ENCODE data around the gene SDS.
A peak's percentile ranks its signal among the peaks of the same experiment; 100 is the strongest.
"Not testable (repeated sequence)": the region's sequence is repeated elsewhere in the genome, so short reads cannot be mapped to it uniquely, and the experiment has no call there.

Gene SDS

GRCh38 chr12:113373969-113374368, 29.7 kb downstream of the SDS start:
- no peak for DNase-seq

- DNase-seq = no peak
Measured at GRCh38 chr12:113373440-113373839, 30.2 kb downstream of the SDS start.

DNA sequence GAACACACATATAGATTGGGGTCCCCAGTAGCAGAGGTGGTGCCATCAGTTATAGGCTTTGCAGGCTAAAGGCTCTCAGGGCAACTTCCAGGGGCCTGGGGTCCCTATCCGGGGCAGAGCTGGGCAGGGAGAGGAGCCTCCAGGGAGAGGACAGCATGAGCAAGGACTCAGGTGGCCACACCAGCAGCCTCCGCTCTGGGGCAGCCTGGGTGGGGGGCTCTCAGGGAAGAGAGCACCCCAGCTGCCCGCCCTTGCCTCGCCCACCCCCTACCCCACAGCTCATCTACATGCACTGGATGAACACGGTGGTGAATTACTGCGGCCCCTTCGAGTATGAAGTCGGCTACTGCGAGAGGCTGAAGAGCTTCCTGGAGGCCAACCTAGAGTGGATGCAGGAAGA, 31.3 kb downstream of the SDS start:
- no peak for DNase-seq

DNA sequence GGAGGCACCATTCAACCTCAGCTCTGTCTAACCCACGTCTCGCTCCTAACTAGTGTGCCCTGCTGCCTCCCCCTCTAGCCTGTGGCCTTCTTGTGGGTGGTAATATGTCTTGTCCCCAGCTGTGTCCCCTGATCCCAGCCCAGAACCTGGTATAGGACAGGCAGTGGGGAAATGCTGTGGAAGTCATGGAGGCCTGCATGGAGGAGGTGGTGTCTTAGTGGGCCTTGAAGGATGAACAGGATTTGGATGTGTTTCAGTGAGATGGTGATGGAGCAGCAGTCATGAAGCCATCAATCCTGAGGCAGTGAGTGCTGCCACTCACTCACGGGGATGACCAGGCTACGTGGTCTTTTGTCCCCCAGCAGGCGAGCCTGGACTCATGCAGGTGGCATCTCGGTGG, 31.9 kb downstream of the SDS start:
- no peak for DNase-seq

- no peak for DNase-seq
Measured at GRCh38 chr12:113370923-113371682, 32.6 kb downstream of the SDS start.

- DNase-seq = no peak
Measured at GRCh38 chr12:113369391-113369985, 34.2 kb downstream of the SDS start.

GRCh38 chr12:113368331-113368730, 35.4 kb downstream of the SDS start:
- DNase-seq = no peak

GRCh38 chr12:113366827-113367226, 36.9 kb downstream of the SDS start:
- DNase-seq = no peak

GRCh38 chr12:113365639-113366395, 37.9 kb downstream of the SDS start:
- no peak for DNase-seq

GRCh38 chr12:113364698-113365097, 39.0 kb downstream of the SDS start:
- no peak for DNase-seq

DNA sequence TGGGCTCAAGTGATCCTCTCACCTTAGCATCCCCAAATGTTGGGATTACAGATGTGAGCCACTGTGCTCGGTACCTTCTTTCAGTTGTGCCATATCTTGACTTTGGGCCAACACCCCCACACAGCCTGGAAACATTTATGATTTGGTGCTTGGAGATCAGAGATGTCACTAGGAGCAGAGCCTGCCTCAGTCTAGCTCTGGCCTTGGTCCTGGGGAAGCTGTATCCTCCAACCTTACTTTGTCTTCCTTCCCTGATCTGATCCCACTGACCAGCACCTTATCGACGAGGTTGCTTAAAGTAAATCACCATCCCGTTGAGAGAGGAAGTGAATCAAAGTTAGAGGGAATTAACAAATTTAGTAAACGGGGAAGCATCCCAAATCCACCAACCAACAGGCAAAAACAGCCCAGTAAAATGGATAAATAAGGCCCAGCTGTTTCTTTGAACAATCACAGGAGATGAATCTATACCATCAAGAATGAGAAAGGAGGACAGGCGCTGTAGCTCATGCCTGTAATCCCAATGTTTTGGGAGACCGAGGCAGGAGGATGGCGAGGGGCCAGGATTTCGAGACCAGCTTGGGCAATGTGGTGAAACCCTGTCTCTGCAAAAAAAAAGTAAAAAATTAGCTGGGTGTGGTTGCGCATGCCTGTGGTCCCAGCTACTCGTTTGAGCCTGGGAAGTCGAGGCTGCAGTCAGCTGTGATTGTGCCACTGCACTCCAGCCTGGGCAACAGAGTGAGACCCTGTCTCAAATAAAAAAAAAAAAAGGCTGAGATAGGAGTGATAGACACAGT, 41.9 kb downstream of the SDS start:
- DNase-seq = no peak

GRCh38 chr12:113359939-113360748, 43.5 kb downstream of the SDS start:
- no peak for DNase-seq

DNA sequence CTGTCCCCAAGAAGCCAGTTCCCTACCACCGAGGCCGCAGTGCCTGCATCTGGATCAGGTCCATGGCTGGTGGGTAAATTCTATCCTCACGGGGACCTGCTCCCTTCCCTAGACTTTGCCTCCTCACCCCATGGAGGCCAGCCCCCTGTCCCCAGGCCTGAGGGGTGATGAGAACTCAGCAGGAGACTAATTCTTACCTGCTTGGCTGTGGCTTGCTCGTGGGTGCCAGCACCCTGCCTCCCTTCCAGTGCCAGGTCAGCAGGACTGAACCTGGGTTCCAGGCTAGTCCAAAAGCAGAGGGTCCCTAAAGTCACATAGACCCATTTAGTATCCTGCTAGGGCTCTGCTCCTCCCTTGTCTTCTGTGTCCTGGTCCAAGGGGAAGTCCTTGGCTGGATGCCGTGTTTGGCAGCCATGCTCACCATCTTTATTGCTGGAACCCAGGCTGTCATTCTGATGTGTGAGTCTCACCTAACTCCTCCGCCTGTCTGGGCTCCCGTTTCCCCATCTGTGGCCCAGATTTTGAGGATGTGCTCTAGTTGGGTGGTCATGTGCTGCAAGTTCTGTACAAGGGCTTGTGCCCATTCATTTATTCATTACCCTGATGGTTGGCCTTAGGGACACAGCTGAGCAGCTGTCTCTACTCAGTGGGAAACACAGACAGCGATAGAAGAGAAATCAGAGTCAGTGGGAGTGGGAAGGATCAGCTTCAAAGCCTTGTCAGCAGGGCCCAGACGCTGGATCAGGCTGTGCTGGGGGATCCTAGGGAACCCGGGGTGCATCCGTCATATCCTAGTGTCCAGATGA, 44.4 kb downstream of the SDS start:
- no peak for DNase-seq

GRCh38 chr12:113358381-113359132, 45.1 kb downstream of the SDS start, which contains the start of gene PLBD2:
Gene PLBD2 (plus strand): TSS chr12:113358587. CDS start chr12:113358601, 14 bp downstream.
- DNase-seq = peak; percentile 95

- DNase-seq = not testable (repeated sequence)
Measured at GRCh38 chr12:113354192-113354591, 49.5 kb downstream of the SDS start.

DNA sequence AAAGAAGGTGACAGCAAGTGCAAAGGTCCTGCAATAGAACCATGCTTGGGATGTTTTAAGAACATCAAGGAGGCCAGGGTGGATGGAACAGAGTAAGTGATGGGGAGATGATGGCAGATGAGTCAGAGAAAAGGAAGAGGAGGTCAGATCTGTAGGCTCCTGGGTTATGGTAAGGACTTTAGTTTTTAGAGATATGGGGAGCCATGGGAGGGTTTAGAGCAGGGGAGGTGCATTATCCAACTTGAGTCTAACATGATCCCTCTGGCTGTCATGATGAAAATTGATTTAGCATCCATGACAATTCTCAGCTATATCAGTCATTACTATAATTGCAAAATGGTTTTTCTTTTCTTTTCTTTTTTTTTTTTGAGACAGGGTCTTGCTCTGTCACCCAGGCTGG, 52.6 kb downstream of the SDS start:
- DNase-seq = no peak

DNA sequence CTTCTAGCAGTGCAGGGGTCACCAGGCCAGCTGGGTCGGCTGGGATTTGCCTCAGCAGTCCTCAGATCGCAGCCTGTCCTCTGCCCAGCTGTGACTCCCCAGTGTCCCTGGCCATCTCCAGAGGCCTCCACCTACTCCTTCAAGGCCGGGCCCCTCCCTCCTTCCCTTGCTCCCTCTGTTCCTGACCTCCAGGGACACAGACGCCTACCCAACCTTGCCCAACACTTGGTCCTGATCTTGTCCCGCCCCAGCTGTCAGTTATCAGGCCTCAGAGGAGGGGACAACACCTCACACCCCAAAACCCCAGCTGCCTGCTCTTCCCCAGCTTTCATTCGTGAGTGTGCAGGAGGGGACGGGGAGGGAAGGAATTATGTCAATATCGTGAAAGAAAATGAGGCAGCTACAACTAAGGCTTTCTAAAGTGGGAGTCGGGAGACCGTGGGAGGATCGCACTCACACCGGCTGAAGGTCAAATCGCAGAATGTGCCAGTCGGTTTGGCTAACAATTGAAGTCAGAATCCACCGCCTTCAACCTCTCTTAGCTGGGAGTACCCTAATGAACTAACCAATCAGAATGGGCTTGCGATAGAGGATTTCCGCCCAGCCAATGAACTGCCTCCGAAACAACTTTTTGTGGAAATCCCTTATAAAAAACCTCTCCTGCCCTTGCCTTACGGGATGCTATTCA, 54.7 kb downstream of the SDS start:
- no peak for DNase-seq

DNA sequence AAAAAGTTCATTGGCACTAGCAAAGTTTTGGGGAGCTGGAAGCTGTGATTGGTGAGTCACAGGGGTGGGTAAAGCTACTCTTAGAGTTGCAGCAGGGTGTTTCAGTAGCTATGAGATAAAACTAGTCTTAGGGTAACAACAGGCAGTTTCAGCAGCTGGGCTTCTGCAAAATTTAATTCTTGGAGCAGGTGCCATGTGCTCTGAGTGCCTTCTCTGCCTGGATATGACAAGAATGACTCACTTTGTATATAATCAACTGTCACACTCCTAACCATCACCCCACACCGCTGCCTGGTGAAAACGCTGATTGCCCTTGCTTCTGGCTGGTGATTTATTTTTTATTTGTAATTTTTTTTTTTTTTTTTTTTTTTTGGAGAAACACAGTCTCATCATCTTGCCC, 55.8 kb downstream of the SDS start:
- no peak for DNase-seq

DNA sequence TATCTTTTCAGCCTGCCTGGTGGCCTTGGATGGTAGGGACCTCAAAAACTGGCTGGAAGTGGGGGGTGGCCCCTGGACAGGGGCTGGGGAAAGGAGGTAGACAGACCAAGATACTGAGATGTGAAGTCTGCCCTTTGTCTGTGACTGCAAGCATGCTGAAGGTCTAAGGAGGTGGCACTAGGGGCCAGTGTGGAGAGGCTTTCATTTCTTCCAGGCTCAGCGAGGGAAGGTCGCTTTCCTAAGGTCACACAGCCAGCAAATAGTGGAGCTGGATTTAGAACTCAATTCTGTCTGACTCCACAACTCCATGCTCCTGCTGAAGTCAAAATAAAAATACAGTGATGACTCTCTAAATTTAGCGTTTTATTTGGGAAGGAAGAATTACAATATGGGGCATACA, 56.6 kb downstream of the SDS start:
- DNase-seq = no peak

DNA sequence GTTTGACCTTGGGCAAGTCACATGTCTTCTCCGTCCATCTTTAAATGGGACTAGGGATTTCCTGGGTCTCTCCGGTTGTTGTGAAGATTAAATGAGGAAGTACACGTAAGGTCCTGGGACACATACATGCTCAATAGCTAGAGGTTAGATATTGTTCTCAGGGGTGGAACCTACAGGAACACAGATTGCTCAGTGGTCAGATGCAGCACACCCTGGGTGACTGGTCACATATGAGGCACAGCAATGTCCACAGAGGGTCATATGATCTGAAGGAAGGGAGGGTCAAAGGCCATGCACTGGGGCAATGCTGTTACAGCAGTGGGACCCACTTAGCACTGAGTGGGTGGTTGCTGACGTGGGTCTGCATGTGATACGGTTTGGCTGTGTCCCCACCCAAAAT, 57.3 kb downstream of the SDS start:
- DNase-seq = no peak

Measured in left hindlimb (tissue), 1 donor.